HG02870 (cell line): ENCODE measurements around the gene SEC24A.
"Not testable (repeated sequence)": the region's sequence is repeated elsewhere in the genome, so short reads cannot be mapped to it uniquely, and the experiment has no call there.

Experiments
- ATAC-seq: cut with Tn5 transposase; IDR thresholded peaks from one replicate; pipeline ENCODE4 v1.9.1; 2021; ENCODE audit warnings: mild to moderate bottlenecking, moderate library complexity; ENCODE audit not compliant: unreplicated experiment

Gene SEC24A

DNA sequence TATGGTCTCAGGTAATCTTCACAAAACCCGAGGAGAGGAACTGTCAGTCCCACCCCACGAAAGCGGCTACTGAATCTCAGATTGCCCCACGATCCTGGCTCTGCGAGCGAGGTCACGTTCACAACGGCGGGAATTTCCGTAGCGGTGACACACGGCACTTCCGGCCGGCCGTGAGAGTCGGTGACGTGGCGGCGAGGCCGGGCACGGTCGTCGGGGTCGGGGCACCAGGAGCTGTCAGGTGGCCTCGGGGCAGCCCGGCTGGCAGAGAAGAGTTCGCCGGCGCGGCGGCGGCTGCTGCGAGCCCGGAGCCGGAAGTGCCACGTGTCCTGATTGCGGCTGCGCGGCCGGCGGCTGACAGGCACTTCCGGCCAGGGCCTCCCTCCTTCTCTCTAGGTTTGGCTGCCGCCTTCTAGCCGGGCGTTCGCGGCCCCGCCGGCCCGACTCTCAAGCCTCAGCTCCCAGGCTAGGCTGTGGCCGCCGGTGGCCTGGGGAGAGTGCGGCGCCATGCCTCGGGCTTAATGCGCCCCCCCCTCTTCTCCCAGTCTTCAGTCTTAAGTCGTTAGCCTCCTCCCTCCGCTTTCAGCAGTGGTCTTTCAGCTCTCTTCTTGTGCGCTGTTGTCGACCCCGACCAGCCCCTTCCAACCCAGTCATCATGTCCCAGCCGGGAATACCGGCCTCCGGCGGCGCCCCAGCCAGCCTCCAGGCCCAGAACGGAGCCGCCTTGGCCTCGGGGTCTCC is at the start of gene SEC24A:
Gene SEC24A, plus strand, starts transcription at position 361 of the 738 bp plus-strand sequence. Its CDS starts 292 bp downstream, at position 653.
- ATAC-seq = peak; percentile 69

DNA sequence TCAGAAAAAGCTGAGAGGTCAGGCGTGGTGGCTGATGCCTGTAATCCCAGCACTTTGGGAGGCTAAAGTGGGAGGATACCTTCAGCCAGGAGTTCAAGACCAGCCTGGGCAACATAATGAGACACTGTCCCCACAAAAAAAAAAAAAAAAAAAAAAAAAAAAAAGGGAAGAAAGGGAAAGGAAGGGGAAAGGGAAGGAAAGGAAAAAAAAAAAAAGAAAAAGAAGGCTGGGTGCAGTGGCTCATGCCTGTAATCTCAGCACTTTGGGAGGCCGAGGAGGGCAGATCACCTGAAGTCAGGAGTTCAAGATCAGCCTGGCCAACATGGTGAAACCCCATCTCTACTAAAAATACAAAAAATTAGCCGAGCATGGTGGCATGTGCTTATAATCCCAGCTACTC is 48.8 kb upstream of the SEC24A start:
- ATAC-seq = not testable (repeated sequence)

DNA sequence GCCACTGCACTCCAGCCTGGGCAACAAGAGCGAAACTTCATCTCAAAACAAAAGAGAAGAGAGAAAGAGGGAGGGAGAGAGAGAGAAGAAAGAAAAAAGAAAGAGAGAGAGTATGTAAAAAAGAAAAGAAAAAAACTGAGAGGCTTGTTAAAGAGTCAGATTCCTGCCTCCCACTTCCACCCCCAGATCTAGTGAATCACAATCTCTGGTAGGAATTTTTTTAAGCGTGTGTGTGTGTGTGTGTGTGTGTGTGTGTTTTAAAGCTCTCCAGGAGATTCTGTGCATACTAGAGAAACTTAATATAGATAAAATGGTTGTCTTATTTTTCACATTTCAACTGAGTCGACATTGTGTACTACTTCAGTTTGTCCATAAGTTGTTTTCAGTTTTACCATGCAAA is 48.0 kb upstream of the SEC24A start:
- no peak for ATAC-seq

DNA sequence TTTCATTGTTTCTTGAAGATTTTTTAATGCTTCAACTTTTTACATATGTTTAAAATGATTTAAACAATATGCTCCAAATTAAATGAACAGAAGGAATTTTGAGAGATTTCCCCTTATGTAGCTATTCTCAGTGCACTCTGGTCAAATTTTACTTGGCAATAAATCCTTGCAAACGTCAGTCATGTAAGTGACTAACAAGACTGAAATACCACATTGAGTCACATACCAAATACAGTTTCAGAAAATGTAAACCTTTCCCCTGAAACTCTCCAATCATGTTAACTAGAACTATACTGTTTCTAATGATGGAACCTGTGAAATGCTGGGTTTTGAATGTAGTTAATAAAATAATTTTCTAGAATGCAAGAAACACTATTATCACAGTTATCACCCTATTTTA is 45.5 kb upstream of the SEC24A start:
- ATAC-seq = no peak

DNA sequence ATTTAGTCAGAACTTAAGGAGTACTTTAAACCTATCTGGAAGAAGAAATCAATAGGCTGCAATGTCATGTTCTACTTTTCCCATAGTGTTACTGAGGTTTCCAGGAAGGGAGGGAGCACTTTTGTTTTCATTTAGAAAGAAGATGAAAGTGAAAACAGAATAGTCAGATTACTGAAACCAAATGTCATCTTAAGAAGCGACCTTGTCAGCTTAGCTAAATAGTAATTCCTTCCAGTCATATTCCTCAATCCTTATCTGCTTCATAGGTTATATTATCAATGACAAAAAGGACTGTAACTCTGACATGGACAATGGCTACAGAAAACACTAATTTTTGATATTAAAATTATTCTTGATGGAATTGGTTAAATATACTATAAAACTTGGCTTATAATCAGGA is 43.7 kb upstream of the SEC24A start:
- no peak for ATAC-seq

DNA sequence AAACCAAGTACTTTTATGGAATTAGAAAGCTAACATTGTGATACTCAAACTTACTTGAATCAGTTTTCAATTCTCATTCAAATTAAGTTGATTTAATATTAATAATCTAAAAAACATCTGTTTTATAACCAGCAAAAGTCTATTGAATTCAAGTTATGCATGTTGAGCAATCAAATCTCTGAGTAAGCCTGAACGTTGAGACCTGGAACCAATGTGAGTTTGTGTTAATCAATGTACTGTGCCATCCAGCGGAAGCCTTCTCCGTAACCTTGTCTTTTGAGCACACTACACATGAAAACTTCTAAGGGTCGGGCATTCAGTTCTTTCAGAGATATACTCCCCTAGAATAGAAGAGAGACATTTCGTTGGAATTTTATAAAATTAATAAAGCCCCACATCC is 41.9 kb upstream of the SEC24A start:
- ATAC-seq = no peak

DNA sequence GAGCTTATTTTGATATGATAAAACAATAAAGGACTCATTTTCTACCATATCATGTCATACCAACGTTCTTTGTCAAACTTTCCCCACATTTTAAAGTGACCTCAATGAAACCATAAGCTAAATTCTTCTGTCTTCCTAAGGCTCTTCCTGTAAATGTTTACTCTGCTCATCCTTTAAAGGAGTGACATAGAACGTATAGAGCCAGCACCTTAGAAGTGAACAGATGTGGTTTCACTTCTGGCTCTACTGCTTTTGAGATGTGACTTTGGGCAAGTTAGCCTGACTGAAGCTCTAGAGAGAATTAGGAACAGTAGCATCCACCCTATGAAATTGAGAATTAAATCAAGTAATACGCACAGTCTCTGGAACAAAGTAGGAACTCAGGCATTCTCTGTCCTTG is 40.0 kb upstream of the SEC24A start:
- no peak for ATAC-seq

DNA sequence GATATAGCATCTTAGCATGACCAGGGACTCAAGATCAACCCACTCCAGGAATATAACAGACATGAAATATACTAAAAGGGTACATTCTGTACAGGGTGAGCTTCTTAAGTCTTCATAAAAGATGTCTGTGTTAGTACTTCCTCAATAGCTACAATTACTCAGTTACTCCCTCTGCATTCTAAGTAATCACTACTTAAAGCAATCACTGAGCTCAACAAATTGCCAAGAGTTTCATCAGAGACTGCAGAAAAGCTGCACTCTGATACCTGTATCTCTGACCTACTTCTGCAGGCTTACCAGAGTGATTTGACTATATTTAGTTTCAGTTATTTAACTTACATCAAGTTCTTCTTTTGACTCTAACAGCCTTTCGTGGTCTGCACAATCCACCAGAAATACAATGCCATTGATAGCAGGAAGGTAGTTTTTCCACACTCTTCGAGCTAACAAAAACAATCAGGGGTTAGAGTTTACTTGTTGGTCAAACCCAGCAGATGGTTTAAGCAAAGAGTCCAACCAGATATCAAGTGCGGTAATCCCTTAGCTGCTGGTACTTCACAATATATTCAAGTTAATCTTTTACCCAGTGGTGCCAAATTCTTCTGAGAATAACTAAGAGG is 39.2 kb upstream of the SEC24A start:
- ATAC-seq = peak; percentile 68

DNA sequence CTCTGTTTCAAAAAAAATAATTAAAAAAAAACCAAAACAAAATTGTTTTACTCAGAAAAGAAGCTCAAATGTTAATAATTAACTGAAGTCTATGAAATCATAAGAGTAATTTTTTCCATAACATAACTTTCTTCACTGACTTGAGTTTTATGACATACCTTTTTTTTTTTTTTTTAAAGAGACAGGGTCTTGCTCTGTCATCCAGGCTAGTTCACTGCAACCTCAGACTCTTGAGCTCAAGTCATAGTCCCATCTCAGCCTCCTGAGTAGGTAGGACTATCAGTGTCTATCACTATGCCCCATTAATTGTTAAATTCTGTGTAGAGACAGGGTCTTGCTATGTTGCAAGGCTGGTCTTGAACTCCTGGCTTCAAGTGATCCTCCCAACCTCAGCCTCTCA is 37.9 kb upstream of the SEC24A start:
- ATAC-seq = no peak

DNA sequence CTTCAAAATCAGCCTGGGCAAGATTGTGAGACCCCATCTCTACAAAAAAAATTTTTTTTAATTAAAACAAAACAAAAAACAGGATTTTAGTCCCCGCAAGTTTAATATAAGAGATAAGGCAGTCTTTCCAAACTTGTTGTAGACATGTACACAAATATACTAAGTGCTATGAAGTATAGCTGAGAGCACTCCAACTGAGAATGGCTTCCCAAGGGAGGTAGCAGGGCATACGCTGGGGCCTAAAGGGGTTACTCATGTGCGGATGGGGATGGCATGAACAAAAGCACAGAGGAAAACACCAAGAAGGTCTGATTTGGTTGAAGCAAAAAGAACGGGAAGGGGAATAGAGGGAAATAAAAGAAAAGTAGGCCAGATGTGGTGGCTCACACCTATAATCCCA is 37.1 kb upstream of the SEC24A start:
- no peak for ATAC-seq

DNA sequence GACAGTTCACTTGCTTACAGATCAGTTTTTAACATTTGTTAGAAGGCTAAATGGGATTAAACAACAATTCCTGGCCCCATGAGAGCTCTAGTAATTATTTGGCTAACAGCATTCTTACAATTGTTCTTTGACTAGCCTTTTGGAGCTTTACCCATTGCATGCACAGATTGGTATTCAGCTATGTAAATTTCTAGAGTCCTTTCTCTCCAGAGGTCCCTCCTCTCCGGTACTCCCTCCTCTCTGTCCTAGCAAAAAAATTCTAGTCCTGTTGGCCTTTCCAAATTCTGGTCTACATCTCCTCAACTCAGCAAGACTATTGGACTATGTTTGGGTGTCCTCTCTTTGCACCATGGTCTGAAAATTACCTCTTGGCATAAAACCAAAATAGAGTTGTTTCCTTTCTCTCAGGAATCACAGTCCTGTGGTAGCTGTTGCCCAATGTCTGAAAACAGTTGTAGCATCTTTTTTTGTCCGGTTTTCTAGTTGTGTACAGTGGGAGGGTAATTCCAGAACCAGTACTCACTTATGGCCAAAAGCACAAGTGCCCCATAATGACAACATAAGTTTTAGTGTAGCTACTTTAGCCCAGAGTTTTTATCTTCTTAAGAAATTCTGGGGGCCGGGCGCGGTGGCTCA is 34.0 kb upstream of the SEC24A start:
- ATAC-seq = no peak

DNA sequence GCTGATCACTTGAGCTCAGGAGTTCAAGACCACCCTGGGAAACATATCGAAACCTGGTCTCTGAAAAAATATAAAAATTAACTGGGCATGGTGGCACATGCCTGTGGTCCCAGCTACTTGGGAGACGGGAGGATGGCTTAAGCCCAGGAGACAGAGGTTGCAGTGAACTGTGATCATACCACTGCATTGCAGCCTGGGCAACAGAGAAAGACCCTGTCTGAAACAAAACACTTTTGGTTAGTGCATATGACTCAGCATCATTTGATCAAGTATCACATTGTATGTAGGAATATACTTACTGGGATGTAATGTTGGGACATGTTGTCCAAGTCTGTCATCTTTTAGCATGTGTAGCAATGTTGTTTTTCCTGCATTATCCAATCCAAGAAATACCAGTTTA is 28.0 kb upstream of the SEC24A start:
- no peak for ATAC-seq

DNA sequence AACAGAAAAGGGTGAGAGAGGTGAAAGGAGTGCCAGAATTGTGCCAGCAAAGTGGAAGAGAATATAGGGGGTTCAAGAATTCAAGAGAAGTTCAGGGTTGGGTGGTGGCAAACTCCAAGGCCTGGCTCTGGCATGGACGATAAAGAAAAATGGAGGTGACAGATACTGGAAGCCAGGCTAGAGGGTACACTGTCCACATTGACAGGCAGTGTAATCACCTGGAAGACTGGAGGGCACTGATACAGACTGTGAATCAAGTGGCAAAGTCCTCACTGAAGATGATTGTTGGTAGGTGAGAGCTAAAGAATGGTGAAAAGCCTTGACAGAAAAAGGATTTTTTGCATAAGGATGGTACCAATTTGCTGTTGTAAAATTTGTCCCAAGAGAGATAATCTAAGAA is 23.0 kb upstream of the SEC24A start:
- ATAC-seq = no peak

DNA sequence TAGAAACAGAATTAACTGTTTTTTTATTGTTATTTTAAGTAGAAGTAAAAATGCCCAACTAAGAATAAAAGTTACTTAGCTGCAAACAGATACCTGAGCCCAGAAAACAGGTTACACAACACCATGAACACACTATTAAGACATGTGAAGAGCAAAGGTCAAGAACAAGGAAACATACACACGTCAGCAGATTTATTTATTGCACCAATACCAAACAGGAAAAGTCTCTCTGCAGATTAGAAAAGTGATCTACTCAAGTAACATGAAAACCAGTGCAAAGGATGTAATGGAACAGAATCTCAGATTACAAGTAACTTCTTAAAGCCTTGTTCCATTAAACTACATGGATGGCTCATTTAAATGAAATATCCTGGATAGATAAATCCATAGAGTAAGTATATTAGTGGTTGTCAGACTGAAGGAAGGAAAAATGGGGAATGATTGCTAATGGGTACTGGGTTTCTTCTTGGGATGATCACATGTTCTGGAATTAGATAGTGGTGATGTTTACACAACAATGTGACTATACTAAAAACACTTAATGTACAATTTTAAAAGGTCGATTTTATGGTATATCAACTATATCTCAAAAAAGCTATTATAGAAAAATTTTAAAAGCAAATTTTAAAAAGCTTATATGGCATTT is 22.1 kb upstream of the SEC24A start:
- no peak for ATAC-seq

DNA sequence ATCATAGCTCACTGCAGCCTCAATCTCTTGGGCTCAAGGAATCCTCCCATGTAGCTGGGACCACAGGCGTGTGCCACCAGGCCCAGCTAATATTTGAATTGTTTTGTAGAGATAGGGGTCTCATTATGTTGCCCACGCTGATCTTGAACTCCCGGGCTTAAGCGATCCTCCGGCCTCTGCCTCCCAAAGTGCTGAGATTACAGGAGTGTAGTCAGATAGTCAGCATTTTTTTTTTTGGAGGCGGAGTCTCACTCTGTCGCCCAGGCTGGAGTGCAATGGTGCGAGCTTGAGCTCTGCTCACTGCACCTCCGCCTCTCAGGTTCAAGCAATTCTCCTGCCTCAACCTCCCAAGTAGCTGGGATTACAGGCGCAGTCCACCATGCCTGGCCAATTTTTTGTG is 14.4 kb upstream of the SEC24A start:
- ATAC-seq = no peak

DNA sequence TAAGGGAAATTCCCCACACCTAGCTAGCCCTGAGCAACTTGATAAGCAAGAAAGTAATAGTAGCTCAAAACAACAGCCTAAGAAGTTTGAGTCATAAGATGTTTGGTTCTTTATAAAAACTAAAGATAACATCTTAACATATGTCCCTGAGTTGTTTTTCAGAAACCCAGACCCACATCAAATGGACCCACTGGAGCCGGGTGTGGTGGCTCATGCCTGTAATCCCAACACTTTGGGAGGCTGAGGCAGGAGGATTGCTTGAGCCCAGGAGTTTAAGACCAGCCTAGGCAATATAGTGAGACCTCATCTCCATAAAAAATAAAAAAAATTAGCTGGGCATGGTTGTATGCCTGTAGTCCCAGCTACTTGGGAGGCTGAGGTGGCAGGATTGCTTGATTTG is 13.2 kb upstream of the SEC24A start:
- not testable (repeated sequence) for ATAC-seq

DNA sequence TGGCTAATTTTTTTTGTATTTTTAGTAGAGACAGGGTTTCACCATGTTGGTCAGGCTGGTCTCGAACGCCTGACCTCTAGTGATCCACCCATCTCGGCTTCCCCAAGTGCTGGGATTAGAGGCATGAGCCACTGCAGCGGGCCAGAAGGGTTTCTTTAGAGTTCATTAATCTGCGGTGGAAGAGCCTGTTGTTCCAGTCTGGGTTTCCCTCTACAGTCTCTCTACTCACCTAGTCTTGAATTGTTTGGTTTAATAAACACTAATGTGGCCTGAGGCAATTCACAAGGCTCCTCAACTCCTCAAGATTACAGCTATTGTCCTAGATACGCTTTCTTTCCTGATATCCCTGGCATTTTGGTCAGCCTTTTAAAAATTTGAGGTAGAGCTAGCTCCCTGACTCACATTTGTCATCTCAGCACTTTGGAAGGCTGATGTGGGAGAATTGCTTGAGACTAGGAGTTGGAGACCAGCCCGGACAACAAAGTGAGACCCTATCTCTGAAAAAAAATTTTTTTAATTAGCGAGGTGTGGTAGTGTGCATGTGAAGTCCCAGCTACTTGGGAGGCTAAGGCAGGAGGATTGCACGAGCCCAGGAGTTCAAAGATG is 11.4 kb upstream of the SEC24A start:
- ATAC-seq = no peak

DNA sequence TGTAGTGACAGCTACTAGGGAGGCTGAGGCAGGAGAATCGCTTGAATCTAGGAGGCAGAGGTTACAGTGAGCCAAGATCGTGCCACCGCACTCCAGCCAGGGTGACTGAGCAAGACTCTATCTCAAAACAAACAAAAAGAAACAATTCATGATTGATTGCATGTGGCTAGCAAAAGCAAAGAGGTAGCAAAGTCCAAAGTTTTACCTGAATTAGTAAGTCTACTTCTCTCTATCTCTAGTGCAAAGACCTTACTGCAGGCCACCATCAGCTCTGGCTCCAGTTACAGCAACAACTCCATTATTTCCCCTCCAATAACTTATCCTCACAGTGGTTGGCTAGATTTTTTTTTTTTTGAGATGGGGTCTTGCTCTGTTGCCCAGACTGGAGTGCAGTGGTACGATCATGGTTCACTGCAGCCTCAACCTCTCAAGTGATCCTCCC is 9.8 kb upstream of the SEC24A start:
- ATAC-seq = no peak

DNA sequence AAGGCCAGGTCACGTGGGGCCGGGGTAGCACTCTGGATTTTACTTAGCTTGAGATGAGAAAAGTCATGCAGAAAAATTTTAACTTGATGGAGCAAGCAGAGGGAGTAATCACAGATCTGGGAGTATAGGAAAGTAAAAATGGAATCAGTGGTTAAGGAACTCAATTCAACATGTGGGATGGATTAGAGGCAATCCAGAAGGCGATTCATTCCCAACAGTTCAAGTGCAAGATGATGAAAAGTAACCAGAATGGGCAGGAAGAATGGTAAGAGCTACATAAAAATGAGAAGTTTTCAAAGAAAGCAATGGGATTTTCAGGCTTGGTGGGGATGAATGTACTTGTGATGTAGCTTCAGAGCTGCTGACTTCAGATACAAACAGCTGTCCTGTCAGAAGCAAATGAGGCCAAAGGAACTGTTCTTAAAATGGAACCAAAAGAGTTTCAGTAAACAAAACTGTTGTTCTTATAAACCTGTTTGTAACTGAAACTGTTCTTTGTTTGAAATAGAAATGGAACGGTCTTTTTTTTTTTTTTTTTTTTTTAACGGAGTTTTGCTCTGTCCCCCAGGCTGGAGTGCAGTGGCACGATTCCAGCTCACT is 5.6 kb upstream of the SEC24A start:
- ATAC-seq = no peak

DNA sequence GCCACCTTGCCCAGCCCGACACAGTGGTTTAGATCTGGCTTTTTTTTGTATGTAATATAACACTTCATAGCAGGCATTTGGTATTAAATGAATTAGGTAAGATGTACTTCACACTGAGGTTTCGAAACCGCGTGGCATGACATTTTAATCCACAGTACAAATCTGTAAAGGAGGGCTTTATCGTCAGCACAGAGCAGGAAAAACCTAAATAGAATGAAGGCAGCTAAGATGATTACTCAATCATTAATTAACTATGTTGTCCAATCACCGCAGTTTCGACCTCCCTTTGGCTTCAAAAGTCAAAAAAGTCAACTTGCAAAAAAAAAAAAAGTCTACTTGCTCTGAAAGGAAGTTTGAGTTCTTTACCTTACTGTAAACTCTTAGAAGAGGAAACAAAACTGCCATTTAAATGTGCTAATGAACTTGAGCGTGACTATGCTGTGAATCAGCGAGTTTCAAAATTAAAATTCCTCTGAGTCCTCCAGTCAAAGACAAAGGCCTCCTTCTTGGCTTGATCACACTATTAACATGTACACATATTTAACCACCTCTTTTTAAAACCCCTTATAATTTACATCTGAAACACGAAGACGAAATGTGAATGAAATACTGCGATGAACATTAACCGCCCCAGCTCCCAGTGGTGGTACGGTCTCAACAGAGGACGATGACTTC is 698 bp upstream of the SEC24A start:
- peak; percentile 36 for ATAC-seq
